IPS-18c (cell line): ENCODE measurements around the gene ZBTB5.
"Not testable (repeated sequence)": the region's sequence is repeated elsewhere in the genome, so short reads cannot be mapped to it uniquely, and the experiment has no call there.

ENCODE experiments used
- H3K4me3 ChIP-seq: 2 replicates; pipeline ENCODE4 v1.7.0; 2013; ENCODE audit warnings: low read depth, mild to moderate bottlenecking, low read length, moderate library complexity; ENCODE audit not compliant: insufficient read depth
- H3K9me3 ChIP-seq: one replicate; pipeline ENCODE4 v1.6.1; 2013; ENCODE audit warnings: mild to moderate bottlenecking, low read length, moderate library complexity; ENCODE audit not compliant: control insufficient read depth, insufficient read depth

ZBTB5 gene

GRCh38 chr9:37405350-37405749 lies 59.9 kb downstream of the ZBTB5 start:
- Histone ChIP-seq H3K9me3 (no peaks in the 10 kb centered on the region), H3K4me3 (no peak overlapping the region)

GRCh38 chr9:37404590-37404989 lies 60.7 kb downstream of the ZBTB5 start:
- H3K4me3 ChIP-seq, result no peak overlapping the region
- H3K9me3 ChIP-seq, result no peaks in the 10 kb centered on the region

- H3K9me3 ChIP-seq, result no peaks in the 10 kb centered on the region
- no peak overlapping the region for H3K4me3 ChIP-seq
Observed at GRCh38 chr9:37399336-37399735, 65.9 kb downstream of the ZBTB5 start.

GRCh38 chr9:37398464-37399025 lies 66.7 kb downstream of the ZBTB5 start:
- no peak overlapping the region for H3K4me3 ChIP-seq
- H3K9me3 ChIP-seq, result no peaks in the 10 kb centered on the region

- H3K4me3 ChIP-seq, H3K9me3 ChIP-seq: not testable (repeated sequence)
Observed at GRCh38 chr9:37397948-37398347, 67.3 kb downstream of the ZBTB5 start.

GRCh38 chr9:37395663-37396062 lies 69.6 kb downstream of the ZBTB5 start:
- H3K9me3 ChIP-seq, result no peaks in the 10 kb centered on the region
- no peak overlapping the region for H3K4me3 ChIP-seq

GRCh38 chr9:37395229-37395628 lies 70.0 kb downstream of the ZBTB5 start:
- no peak overlapping the region for H3K4me3 ChIP-seq
- H3K9me3 ChIP-seq, result no peaks in the 10 kb centered on the region

GRCh38 chr9:37392272-37392671 lies 73.0 kb downstream of the ZBTB5 start:
- Histone ChIP-seq H3K4me3 (no peak overlapping the region), H3K9me3 (no peaks in the 10 kb centered on the region)

GRCh38 chr9:37390759-37391158 lies 74.5 kb downstream of the ZBTB5 start:
- H3K9me3 ChIP-seq, result no peaks in the 10 kb centered on the region
- H3K4me3 ChIP-seq, result no peak overlapping the region
